Pancreas (tissue), 10 donors: ENCODE data around the gene MIB1. TPM values are rescaled to one million over a fixed set of nuclear protein-coding genes. Genes with fewer than 3 reads are reported as not detected.

Source experiments
- ATAC-seq, 4 donors: fragments of 200-7000 bp; cut with Tn5 transposase; one replicate each; pipeline versions ENCODE4 v1.8.0 to v1.9.1; 2020; ENCODE audit warnings: mild to moderate bottlenecking in 4 of 4, moderate library complexity in 4 of 4
- DNase-seq, 6 donors: peaks; one replicate each; pipeline ENCODE4 v3.0.0-alpha.2; 2020
- FAIRE-seq: peaks from 2 replicates; lab custom pipeline; 2012; peaks lifted over from hg19 to GRCh38; lab: Jason Lieb, UNC
- H3K27ac ChIP-seq, 4 donors: fragments of 200-600 bp; sonication (generic); 1 replicate in 3 of 4; 2 replicates in 1 of 4; pipeline versions ENCODE4 v1.5.0 to v1.8.0; 2020
- H3K27me3 ChIP-seq, 4 donors: fragments of 200-600 bp; one replicate each; pipeline ENCODE4 v1.8.0; 2021
- H3K36me3 ChIP-seq, 3 donors: fragments of 200-600 bp; sonication (generic) in 1 of 3; one replicate each; pipeline versions ENCODE4 v1.5.0 to v1.8.0; 2020 to 2021
- H3K4me1 ChIP-seq, 3 donors: fragments of 200-600 bp; one replicate each; pipeline ENCODE4 v1.8.0; 2021
- H3K4me3 ChIP-seq, 4 donors: fragments of 200-600 bp; sonication (generic) in 2 of 4; one replicate each; pipeline versions ENCODE4 v1.5.0 to v1.8.0; 2020 to 2021
- H3K9me3 ChIP-seq, 4 donors: fragments of 200-600 bp; one replicate each; pipeline ENCODE4 v1.8.0; 2021
- CTCF ChIP-seq, 4 donors: fragments of 200-600 bp; sonication (generic) in 3 of 4; IDR thresholded peaks; one replicate each; pipeline versions ENCODE4 v1.5.0 to v1.8.0; 2021; ENCODE audit warnings: antibody characterized with exemption in 4 of 4
- WGBS, 2 donors: extraction: QIAGEN DNeasy Blood & Tissue Kit; methylation state at CpG; one replicate each; pipeline ENCODE4 v1.1.7; 2013; 5-methylcytosine and 5-hydroxymethylcytosine counted together
- intact Hi-C, 3 donors: fragments of 100-400 bp; cut with DNase I; formaldehyde crosslinking; loops; one replicate each; pipeline versions ENCODE4 v1.11.1 to v1.14.2; 2022
- polyA plus RNA-seq, 2 donors: library from polyadenylated mRNA; stranded (reverse); fragments of 200-250 nt; gene quantifications; one replicate each; pipeline ENCODE4 v1.2.3, GENCODE V29; 2013
- total RNA-seq, 6 donors: library from RNA; stranded (reverse); fragmentation: NEBNext Ultra II Directional in 4 of 6; extraction: Animal tissue kit (Norgen Biotek cat#: 25700) in 4 of 6; gene quantifications; one replicate each; pipeline versions ENCODE4 v1.2.1 to v1.2.4, GENCODE V29; 2021 to 2023
- donor health status: healthy with polysubstance abuse.
- donor health status: DM: no; HTN: no; CAD: no; lungs with moderate emphysema.
- donor health status: DM: no; HTN: no; CAD: no.
- donor health status: control.
- donor health status: control.
- donor health status: Bipolar disorder and iron deficiency.
- donor health status: DM: yes; HTN: yes; CAD: no.
- donor health status: DM: no; HTN: no; CAD: no.
- donor health status: DM: no; HTN: no; CAD: no.
- donor health status: DM: yes; HTN: yes; CAD: no.

The MIB1 gene
- total RNA-seq (10 to 100 TPM; 15.3 to 23.9 (median 19.5) TPM), polyA plus RNA-seq (1 to 10 TPM; 2.9 to 5.4 TPM)

GRCh38 chr18:21740538-21741311 lies at the start of gene MIB1:
MIB1 (plus strand) TSS chr18:21740792; CDS start chr18:21741584, 792 bp downstream.
- FAIRE-seq (peak; percentile 98), ATAC-seq (peak; percentile 96 to 99 (median 96)), DNase-seq (peak; percentile 97 to 100 (median 98))
- Histone ChIP-seq H3K36me3 (no peaks in the 10 kb centered on the region), H3K4me1 (peaks cover 0 to 6% (median 5%) of the 10 kb centered on the region in 3 donors), H3K27me3 (no peaks in the 10 kb centered on the region), H3K9me3 (no peaks in the 10 kb centered on the region), H3K4me3 (peak within 1 kb of the TSS; percentile 59 to 97 (median 92)), H3K27ac (peak within 1 kb of the TSS; percentile 95 to 99 (median 98))
- WGBS, 2 donors: 1% methylated on average over 65 to 76 of the region's 76 CpGs
- TF ChIP-seq CTCF (IDR thresholded peaks at IDR 0.05): no peak
- intact Hi-C loops: no loop called here

GRCh38 chr18:21693322-21693721 lies 47.3 kb upstream of the MIB1 start:
- H3K9me3 ChIP-seq: no peaks in the 10 kb centered on the region
- FAIRE-seq (no peak), DNase-seq (no peak), ATAC-seq (no peak)
- no peaks in the 10 kb centered on the region for H3K27me3 ChIP-seq
- intact Hi-C loops: no loop called here
- no peak for TF ChIP-seq CTCF (IDR thresholded peaks at IDR 0.05)
- H3K4me1 ChIP-seq: no peaks in the 10 kb centered on the region
- 69 to 79% methylated on average over 2 of the region's 2 CpGs for WGBS, 2 donors
- no peak overlapping the region for H3K27ac ChIP-seq
- no peaks in the 10 kb centered on the region for H3K36me3 ChIP-seq
- no peak overlapping the region for H3K4me3 ChIP-seq

- no peak overlapping the region for H3K4me3 ChIP-seq
- 88 to 94% methylated on average over 6 of the region's 6 CpGs for WGBS, 2 donors
- no peak for DNase-seq
- intact Hi-C loops: no loop called here
- peaks cover 0 to 4% (median 0%) of the 10 kb centered on the region in 3 donors for H3K4me1 ChIP-seq
- FAIRE-seq: no peak
- no peak overlapping the region for H3K27ac ChIP-seq
- H3K9me3 ChIP-seq: no peaks in the 10 kb centered on the region
- no peak for TF ChIP-seq CTCF (IDR thresholded peaks at IDR 0.05)
- no peak for ATAC-seq
- H3K36me3 ChIP-seq: no peaks in the 10 kb centered on the region
- no peaks in the 10 kb centered on the region for H3K27me3 ChIP-seq
These were observed 40.0 kb upstream of the MIB1 start for GRCh38 chr18:21700528-21701075.

- Histone ChIP-seq H3K27ac (no peak overlapping the region), H3K4me3 (no peak overlapping the region), H3K4me1 (peaks cover 0 to 4% (median 0%) of the 10 kb centered on the region in 3 donors), H3K9me3 (no peaks in the 10 kb centered on the region), H3K27me3 (no peaks in the 10 kb centered on the region), H3K36me3 (no peaks in the 10 kb centered on the region)
- DNase-seq: no peak
- ATAC-seq: no peak
- intact Hi-C loops: no loop called here
- no peak for TF ChIP-seq CTCF (IDR thresholded peaks at IDR 0.05)
- FAIRE-seq: no peak
- 93 to 100% methylated on average over 2 of the region's 2 CpGs for WGBS, 2 donors
These were observed 39.0 kb upstream of the MIB1 start for GRCh38 chr18:21701621-21702020.

- H3K27ac ChIP-seq: no peak overlapping the region
- H3K36me3 ChIP-seq: no peaks in the 10 kb centered on the region
- no peak for FAIRE-seq
- peaks cover 0 to 4% (median 0%) of the 10 kb centered on the region in 3 donors for H3K4me1 ChIP-seq
- no peaks in the 10 kb centered on the region for H3K27me3 ChIP-seq
- H3K4me3 ChIP-seq: peak overlapping the region in 1 of 4 donors; percentile 85
- 65 to 80% methylated on average over 5 of the region's 5 CpGs for WGBS, 2 donors
- DNase-seq: no peak
- no peaks in the 10 kb centered on the region for H3K9me3 ChIP-seq
- intact Hi-C loops: no loop called here
- no peak for TF ChIP-seq CTCF (IDR thresholded peaks at IDR 0.05)
- no peak for ATAC-seq
These were observed 38.0 kb upstream of the MIB1 start for GRCh38 chr18:21702602-21703001.
